Endodermal cell (in vitro differentiated cells): ENCODE results near the gene KISS1. TPM values are rescaled to one million over a fixed set of nuclear protein-coding genes. Genes with fewer than 3 reads are reported as not detected.
"Not testable (repeated sequence)": the region's sequence is repeated elsewhere in the genome, so short reads cannot be mapped to it uniquely, and the experiment has no call there.

Source experiments
- DNase-seq: peaks from one replicate; pipeline ENCODE4 v3.0.0-alpha.2; 2017
- H3K27ac ChIP-seq: 2 replicates; pipeline ENCODE4 v1.5.1; 2013; ENCODE audit warnings: mild to moderate bottlenecking, low read depth, low read length, moderate library complexity
- H3K27me3 ChIP-seq: 2 replicates; pipeline ENCODE4 v1.6.1; 2013; ENCODE audit warnings: mild to moderate bottlenecking, low read length, moderate library complexity; ENCODE audit not compliant: insufficient read depth, control insufficient read depth, poor library complexity, severe bottlenecking
- H3K36me3 ChIP-seq: 2 replicates; pipeline ENCODE4 v1.7.0; 2013; ENCODE audit warnings: mild to moderate bottlenecking, low read length, moderate library complexity; ENCODE audit not compliant: control insufficient read depth, insufficient read depth
- H3K4me1 ChIP-seq: one replicate; pipeline ENCODE4 v1.7.0; 2013; ENCODE audit warnings: low read length; ENCODE audit not compliant: control insufficient read depth, insufficient read depth
- H3K4me3 ChIP-seq: 2 replicates; pipeline ENCODE4 v1.5.1; 2013; ENCODE audit warnings: mild to moderate bottlenecking, low read length, moderate library complexity
- H3K9ac ChIP-seq: 2 replicates; pipeline ENCODE4 v1.6.1; 2013; ENCODE audit warnings: mild to moderate bottlenecking, low read length, moderate library complexity; ENCODE audit not compliant: poor library complexity, severe bottlenecking; ENCODE audit errors: extremely low read depth
- H3K9me3 ChIP-seq: 2 replicates; pipeline ENCODE4 v1.6.1; 2013; ENCODE audit warnings: mild to moderate bottlenecking, low read length, moderate library complexity; ENCODE audit not compliant: control insufficient read depth
- H3K27ac Mint-ChIP-seq: 2 replicates; pipeline ENCODE4 v1.8.0; 2020; ENCODE audit warnings: mixed read lengths
- H3K27me3 Mint-ChIP-seq: 2 replicates; pipeline ENCODE4 v1.8.0; 2021; ENCODE audit warnings: mild to moderate bottlenecking, mixed read lengths; ENCODE audit not compliant: insufficient read depth
- H3K36me3 Mint-ChIP-seq: 2 replicates; pipeline ENCODE4 v1.8.0; 2020; ENCODE audit warnings: low read depth, mixed read lengths
- H3K4me1 Mint-ChIP-seq: 2 replicates; pipeline ENCODE4 v1.8.0; 2020; ENCODE audit warnings: mixed read lengths
- H3K4me3 Mint-ChIP-seq: 2 replicates; pipeline ENCODE4 v1.8.0; 2020; ENCODE audit warnings: mild to moderate bottlenecking, moderate library complexity, mixed read lengths
- H3K9me3 Mint-ChIP-seq: 2 replicates; pipeline ENCODE4 v1.8.0; 2020; ENCODE audit warnings: mild to moderate bottlenecking, mixed read lengths
- CTCF ChIP-seq: fragments of 200-600 bp; sonication (generic); conservative IDR thresholded peaks from 2 replicates; pipeline ENCODE4 v1.5.0; 2021; ENCODE audit warnings: antibody characterized with exemption, mild to moderate bottlenecking
- WGBS, 2 experiments: methylation state at CpG; one replicate each; pipeline versions ENCODE4 v1.1.5 to v1.1.7; 2013; ENCODE audit warnings: missing lambda C conversion rate in 2 of 2, mixed read lengths in 1 of 2; ENCODE audit not compliant: insufficient coverage in 1 of 2, insufficient read length in 1 of 2; 5-methylcytosine and 5-hydroxymethylcytosine counted together
- total RNA-seq, 2 donors: library from RNA; stranded (reverse); fragmentation: NEBNext Ultra II Directional in 1 of 2; extraction: Animal tissue kit (Norgen Biotek cat#: 25700) in 1 of 2; gene quantifications; 2 replicates in 1 of 2; 3 replicates in 1 of 2; pipeline ENCODE4 v1.2.1, GENCODE V29; 2021

Gene KISS1
- total RNA-seq, 2 donors from 2014 or later: not detected

GRCh38 chr1:204241050-204241449 is 44.8 kb upstream of the KISS1 start:
- Histone ChIP-seq H3K9me3 (no peaks in the 10 kb centered on the region), H3K27me3 (no peaks in the 10 kb centered on the region), H3K4me1 (no peaks in the 10 kb centered on the region), H3K9ac (no peak overlapping the region), H3K36me3 (peaks cover 3% of the 10 kb centered on the region), H3K27ac (no peak overlapping the region), H3K4me3 (no peak overlapping the region)
- Mint-ChIP-seq H3K27ac (no peak overlapping the region), H3K27me3 (no peaks in the 10 kb centered on the region), H3K9me3 (peaks cover 8% of the 10 kb centered on the region), H3K36me3 (peaks cover 89% of the 10 kb centered on the region), H3K4me3 (no peak overlapping the region), H3K4me1 (no peaks in the 10 kb centered on the region)
- DNase-seq: peak; percentile 57
- peak; percentile 27 for TF ChIP-seq CTCF
- 70% methylated on average over 2 of the region's 2 CpGs; no CpG with 5 or more reads in 1 of the 2 experiments for WGBS, 2 experiments

GRCh38 chr1:204240233-204240632 is 43.9 kb upstream of the KISS1 start:
- H3K36me3 ChIP-seq: peaks cover 5% of the 10 kb centered on the region
- no peak for TF ChIP-seq CTCF
- DNase-seq: no peak

GRCh38 chr1:204239401-204239800 is 43.1 kb upstream of the KISS1 start:
- not testable (repeated sequence) for H3K27ac ChIP-seq, H3K4me3 Mint-ChIP-seq, H3K27me3 Mint-ChIP-seq, H3K27ac Mint-ChIP-seq, H3K4me1 Mint-ChIP-seq, H3K4me1 ChIP-seq, DNase-seq, H3K9ac ChIP-seq, H3K9me3 ChIP-seq, H3K27me3 ChIP-seq, H3K4me3 ChIP-seq, H3K36me3 ChIP-seq
- WGBS, 2 experiments: 73 to 82% methylated on average over 3 of the region's 3 CpGs
- H3K9me3 Mint-ChIP-seq: peaks cover 10% of the 10 kb centered on the region
- H3K36me3 Mint-ChIP-seq: peaks cover 89% of the 10 kb centered on the region

More at GRCh38 chr1:204240233-204240632, 43.9 kb upstream of the KISS1 start:
- Mint-ChIP-seq H3K36me3 (peaks cover 89% of the 10 kb centered on the region), H3K27ac (no peak overlapping the region), H3K4me3 (no peak overlapping the region), H3K9me3 (peaks cover 10% of the 10 kb centered on the region), H3K4me1 (no peaks in the 10 kb centered on the region), H3K27me3 (no peaks in the 10 kb centered on the region)
- Histone ChIP-seq H3K27me3 (no peaks in the 10 kb centered on the region), H3K27ac (no peak overlapping the region), H3K4me3 (no peak overlapping the region), H3K9me3 (no peaks in the 10 kb centered on the region), H3K4me1 (no peaks in the 10 kb centered on the region), H3K9ac (no peak overlapping the region)
- 89% methylated on average over 1 of the region's 1 CpG; no CpG with 5 or more reads in 1 of the 2 experiments for WGBS, 2 experiments

DNA sequence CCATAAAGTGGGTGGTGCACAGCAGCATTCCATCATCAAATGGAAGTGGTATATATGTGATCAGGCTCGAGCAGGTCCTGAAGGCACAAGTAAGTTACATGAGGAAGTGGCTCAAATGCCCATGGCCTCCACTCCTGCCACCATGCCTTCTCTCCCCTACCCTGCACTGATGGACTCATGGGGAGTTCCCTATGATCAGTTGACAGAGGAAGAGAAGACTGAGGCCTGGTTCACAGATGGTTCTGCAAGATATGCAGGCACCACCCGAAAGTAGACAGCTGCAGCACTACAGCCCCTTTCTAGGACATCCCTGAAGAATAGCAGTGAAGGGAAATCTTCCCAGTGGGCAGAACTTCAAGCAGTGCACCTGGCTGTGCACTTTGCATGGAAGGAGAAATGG is 42.2 kb upstream of the KISS1 start:
- Mint-ChIP-seq H3K36me3 (peaks cover 95% of the 10 kb centered on the region), H3K9me3 (peaks cover 10% of the 10 kb centered on the region)

DNA sequence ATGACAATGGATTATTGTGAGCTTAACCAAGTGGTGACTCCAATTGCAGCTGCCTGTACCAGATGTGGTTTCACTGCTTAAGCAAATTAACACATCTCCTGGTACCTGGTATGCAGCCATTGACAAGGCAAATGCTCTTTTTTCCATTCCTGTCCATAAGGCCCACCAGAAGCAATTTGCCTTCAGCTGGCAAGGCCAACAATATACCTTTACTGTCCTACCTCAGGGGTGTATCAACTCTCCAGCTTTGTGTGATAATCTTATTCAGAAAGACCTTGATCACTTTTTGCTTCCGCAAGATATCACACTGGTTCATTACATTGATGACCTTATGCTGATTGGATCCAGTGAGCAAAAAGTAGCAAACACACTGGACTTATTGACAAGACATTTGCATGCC is 41.2 kb upstream of the KISS1 start:
- H3K4me1 Mint-ChIP-seq, H3K36me3 ChIP-seq, H3K9me3 ChIP-seq, H3K4me1 ChIP-seq, H3K4me3 Mint-ChIP-seq, H3K27ac Mint-ChIP-seq, DNase-seq, H3K27me3 ChIP-seq, H3K9ac ChIP-seq, H3K27me3 Mint-ChIP-seq, H3K4me3 ChIP-seq, H3K27ac ChIP-seq: not testable (repeated sequence)
- 70 to 98% methylated on average over 1 of the region's 1 CpG for WGBS, 2 experiments
- peaks cover 93% of the 10 kb centered on the region for H3K36me3 Mint-ChIP-seq
- peaks cover 10% of the 10 kb centered on the region for H3K9me3 Mint-ChIP-seq

More for the DNA sequence above, 42.2 kb upstream of the KISS1 start:
- not testable (repeated sequence) for H3K27ac Mint-ChIP-seq, H3K4me3 ChIP-seq, H3K9ac ChIP-seq, H3K4me1 ChIP-seq, H3K4me1 Mint-ChIP-seq, H3K4me3 Mint-ChIP-seq, H3K27me3 ChIP-seq, H3K27me3 Mint-ChIP-seq, H3K27ac ChIP-seq, H3K36me3 ChIP-seq, DNase-seq, H3K9me3 ChIP-seq
- 78 to 83% methylated on average over 2 of the region's 2 CpGs for WGBS, 2 experiments
